SIG-M5 treated with dmso at 0.1 percent for 504 hours (cell line): ENCODE data around the gene SMAD6.

ENCODE experiments used
- DNase-seq: peaks from one replicate; lab custom pipeline; 2025; ENCODE audit not compliant: unreplicated experiment; lab: John Stamatoyannopoulos, UW

SMAD6 gene

GRCh38 chr15:66739287-66739686 is 37.3 kb downstream of the SMAD6 start:
- no peak for DNase-seq

GRCh38 chr15:66740802-66741201 is 38.8 kb downstream of the SMAD6 start:
- no peak for DNase-seq

- no peak for DNase-seq
These were observed 39.6 kb downstream of the SMAD6 start for GRCh38 chr15:66741646-66742045.

- no peak for DNase-seq
These were observed 40.2 kb downstream of the SMAD6 start for GRCh38 chr15:66742286-66742685.

- DNase-seq = no peak
These were observed 41.2 kb downstream of the SMAD6 start for GRCh38 chr15:66743204-66743603.

GRCh38 chr15:66743703-66744536 is 41.9 kb downstream of the SMAD6 start:
- DNase-seq = no peak

GRCh38 chr15:66744610-66745279 is 42.7 kb downstream of the SMAD6 start:
- no peak for DNase-seq

- DNase-seq = no peak
These were observed 43.6 kb downstream of the SMAD6 start for GRCh38 chr15:66745530-66746230.

GRCh38 chr15:66746231-66746605 is 44.2 kb downstream of the SMAD6 start:
- DNase-seq = no peak

- DNase-seq = no peak
These were observed 45.2 kb downstream of the SMAD6 start for GRCh38 chr15:66747223-66747622.

GRCh38 chr15:66747886-66748707 is 46.1 kb downstream of the SMAD6 start:
- DNase-seq = no peak

GRCh38 chr15:66748708-66749035 is 46.6 kb downstream of the SMAD6 start:
- no peak for DNase-seq

- no peak for DNase-seq
These were observed 48.0 kb downstream of the SMAD6 start for GRCh38 chr15:66749841-66750575.

- no peak for DNase-seq
These were observed 48.6 kb downstream of the SMAD6 start for GRCh38 chr15:66750609-66751008.

GRCh38 chr15:66751579-66751978 is 49.5 kb downstream of the SMAD6 start:
- DNase-seq = no peak

- DNase-seq = no peak
These were observed 50.0 kb downstream of the SMAD6 start for GRCh38 chr15:66752078-66752477.

GRCh38 chr15:66753687-66754377 is 51.8 kb downstream of the SMAD6 start:
- no peak for DNase-seq

- DNase-seq = no peak
These were observed 52.8 kb downstream of the SMAD6 start for GRCh38 chr15:66754789-66755188.

GRCh38 chr15:66755298-66756068 is 53.4 kb downstream of the SMAD6 start:
- DNase-seq = no peak
